HEK293T (cell line): ENCODE results near the gene FMN2.

ENCODE experiments used
- CTCF ChIA-PET: fragments of 350-600 bp; formaldehyde crosslinking; extraction: SDS; loops from one replicate; lab custom pipeline; 2021; ENCODE audit warnings: antibody characterized with exemption, inconsistent platforms; lab: Yijun Ruan, JAX
- POLR2A ChIA-PET: fragments of 350-600 bp; formaldehyde crosslinking; extraction: SDS; loops from one replicate; lab custom pipeline; 2020; ENCODE audit warnings: antibody characterized with exemption, inconsistent platforms; lab: Yijun Ruan, JAX
- DNase-seq: peaks from one replicate; pipeline ENCODE4 v3.0.0; 2012; ENCODE audit warnings: mixed read lengths; ENCODE audit errors: extremely low spot score
- ARNT ChIP-seq: fragments of 450-650 bp; IDR thresholded peaks from 2 replicates; pipeline ENCODE4 v1.6.1; 2017; ENCODE audit warnings: mild to moderate bottlenecking
- BHLHE40 ChIP-seq: fragments of 450-650 bp; IDR thresholded peaks from 2 replicates; pipeline ENCODE4 v1.6.1; 2016; ENCODE audit warnings: mild to moderate bottlenecking, moderate library complexity, borderline replicate concordance
- CTBP1 ChIP-seq: fragments of 450-650 bp; IDR thresholded peaks from 2 replicates; pipeline ENCODE4 v1.6.1; 2016; ENCODE audit warnings: borderline replicate concordance
- ELF4 ChIP-seq: fragments of 450-650 bp; IDR thresholded peaks from 2 replicates; pipeline ENCODE4 v1.6.1; 2017; ENCODE audit warnings: antibody characterized with exemption
- FOXA1 ChIP-seq: fragments of 450-650 bp; IDR thresholded peaks from 2 replicates; pipeline ENCODE4 v1.6.1; 2016; ENCODE audit warnings: mild to moderate bottlenecking
- FOXK2 ChIP-seq: fragments of 450-650 bp; IDR thresholded peaks from 2 replicates; pipeline ENCODE4 v1.6.1; 2016; ENCODE audit warnings: mild to moderate bottlenecking
- FOXM1 ChIP-seq: fragments of 450-650 bp; IDR thresholded peaks from 2 replicates; pipeline ENCODE4 v1.6.1; 2017; ENCODE audit warnings: mild to moderate bottlenecking, borderline replicate concordance
- HDGF ChIP-seq: fragments of 450-650 bp; IDR thresholded peaks from 2 replicates; pipeline ENCODE4 v1.6.1; 2017; ENCODE audit warnings: antibody characterized with exemption, borderline replicate concordance
- L3MBTL2 ChIP-seq: fragments of 450-650 bp; conservative IDR thresholded peaks from 2 replicates; pipeline ENCODE4 v1.6.1; 2016; ENCODE audit warnings: mild to moderate bottlenecking
- LEF1 ChIP-seq: fragments of 450-650 bp; IDR thresholded peaks from 2 replicates; pipeline ENCODE4 v1.6.1; 2017; ENCODE audit warnings: mild to moderate bottlenecking, borderline replicate concordance
- NFRKB ChIP-seq: fragments of 450-650 bp; IDR thresholded peaks from 2 replicates; pipeline ENCODE4 v1.6.1; 2016; ENCODE audit warnings: mild to moderate bottlenecking, moderate library complexity
- SP1 ChIP-seq: fragments of 450-650 bp; IDR thresholded peaks from 2 replicates; pipeline ENCODE4 v1.6.1; 2017
- SUZ12 ChIP-seq: fragments of 450-650 bp; IDR thresholded peaks from 2 replicates; pipeline ENCODE4 v1.6.1; 2016; ENCODE audit warnings: mild to moderate bottlenecking
- TARDBP ChIP-seq: fragments of 450-650 bp; IDR thresholded peaks from 2 replicates; pipeline ENCODE4 v1.6.1; 2016
- ZNF384 ChIP-seq: fragments of 450-650 bp; IDR thresholded peaks from 2 replicates; pipeline ENCODE4 v1.6.1; 2016
- TF ChIP-seq, protein P1 (sequence below): fragments of 450-650 bp; IDR thresholded peaks from 2 replicates; pipeline ENCODE4 v1.6.1; 2016

FMN2 gene

GRCh38 chr1:240058049-240058448, 33.6 kb upstream of the FMN2 start:
- ChIA-PET CTCF (no interaction called here), POLR2A (no interaction called here)
- DNase-seq, result no peak
- TF ChIP-seq FOXM1, result no peak
- no peak for TF ChIP-seq TARDBP
- no peak for TF ChIP-seq FOXA1
- TF ChIP-seq HDGF, result no peak
- no peak for TF ChIP-seq NFRKB
- TF ChIP-seq, protein P1, sequence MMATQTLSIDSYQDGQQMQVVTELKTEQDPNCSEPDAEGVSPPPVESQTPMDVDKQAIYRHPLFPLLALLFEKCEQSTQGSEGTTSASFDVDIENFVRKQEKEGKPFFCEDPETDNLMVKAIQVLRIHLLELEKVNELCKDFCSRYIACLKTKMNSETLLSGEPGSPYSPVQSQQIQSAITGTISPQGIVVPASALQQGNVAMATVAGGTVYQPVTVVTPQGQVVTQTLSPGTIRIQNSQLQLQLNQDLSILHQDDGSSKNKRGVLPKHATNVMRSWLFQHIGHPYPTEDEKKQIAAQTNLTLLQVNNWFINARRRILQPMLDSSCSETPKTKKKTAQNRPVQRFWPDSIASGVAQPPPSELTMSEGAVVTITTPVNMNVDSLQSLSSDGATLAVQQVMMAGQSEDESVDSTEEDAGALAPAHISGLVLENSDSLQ, result no peak

DNA sequence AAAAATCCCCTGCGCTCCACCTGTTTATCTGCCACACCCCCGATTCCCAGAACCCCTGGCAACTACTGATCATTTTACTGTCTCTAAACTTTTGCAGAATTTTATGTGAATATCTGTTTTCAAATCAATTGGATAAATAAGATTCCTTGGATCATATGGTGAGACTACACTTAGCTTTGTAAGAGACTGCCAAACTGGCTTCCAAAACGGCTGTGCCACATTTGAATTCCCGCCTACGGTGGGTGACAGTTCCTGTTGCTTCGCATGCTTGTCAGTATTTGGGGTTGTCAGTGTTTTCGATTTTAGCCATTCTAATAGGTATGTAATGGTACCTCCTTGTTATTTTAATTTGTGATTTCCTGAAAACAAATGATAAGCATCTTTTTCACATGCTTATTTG, 22.7 kb upstream of the FMN2 start:
- TF ChIP-seq L3MBTL2, result no peak
- no peak for TF ChIP-seq ZNF384
- no peak for TF ChIP-seq HDGF
- no peak for TF ChIP-seq BHLHE40
- TF ChIP-seq TARDBP, result no peak
- no peak for TF ChIP-seq FOXA1
- TF ChIP-seq ARNT, result no peak
- no peak for TF ChIP-seq ELF4
- TF ChIP-seq CTBP1, result no peak
- TF ChIP-seq FOXM1, result no peak
- TF ChIP-seq SP1, result no peak
- TF ChIP-seq NFRKB, result no peak
- no peak for TF ChIP-seq FOXK2
- no peak for TF ChIP-seq LEF1
- TF ChIP-seq SUZ12, result no peak

DNA sequence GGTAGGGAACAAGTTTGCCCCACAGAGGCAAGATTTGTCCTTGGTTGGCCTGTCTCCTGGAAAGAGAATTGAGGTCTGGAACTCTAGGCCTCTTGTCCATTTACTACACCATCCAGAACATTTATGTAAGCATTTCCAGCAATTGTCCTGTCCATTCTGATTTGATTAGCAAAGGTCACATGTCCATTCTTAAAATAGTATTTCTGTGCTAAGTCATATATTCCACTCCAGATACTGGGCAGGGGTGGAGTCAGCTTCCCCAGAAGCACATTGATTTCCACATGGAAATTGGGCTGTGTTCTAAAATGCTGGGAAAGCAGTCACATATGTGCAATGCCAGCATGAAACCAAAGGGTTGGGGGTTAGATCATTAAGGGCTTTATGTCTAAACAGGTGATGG, 21.5 kb upstream of the FMN2 start:
- POLR2A ChIA-PET, result no interaction called here
- no peak for DNase-seq
- TF ChIP-seq NFRKB, result no peak
- TF ChIP-seq LEF1, result no peak
- no peak for TF ChIP-seq ELF4
- CTCF ChIA-PET, result no interaction called here

More for the DNA sequence above, 22.7 kb upstream of the FMN2 start:
- ChIA-PET POLR2A (no interaction called here), CTCF (no interaction called here)
- DNase-seq, result no peak

DNA sequence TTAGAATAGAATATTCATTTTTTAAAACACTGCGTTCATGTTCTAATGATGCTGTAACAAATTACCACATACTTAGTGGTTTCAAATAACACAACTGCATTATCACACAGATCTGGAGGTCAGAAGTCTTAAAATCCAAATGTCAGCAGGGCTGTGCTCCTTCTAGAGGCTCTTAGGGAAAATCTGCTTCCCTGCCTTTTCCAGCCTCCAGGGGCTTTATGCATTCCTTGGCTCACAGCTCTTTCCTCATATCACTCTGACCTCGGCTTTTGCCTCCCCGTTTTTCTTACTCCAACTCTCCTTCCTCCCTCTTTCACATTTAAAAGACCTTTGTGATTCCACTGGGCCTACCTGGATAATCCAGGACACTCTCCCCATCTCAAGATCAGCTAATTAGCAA, 18.6 kb upstream of the FMN2 start:
- no peak for DNase-seq
- TF ChIP-seq ZNF384 (no peak), FOXM1 (no peak), SP1 (no peak), SUZ12 (no peak), TARDBP (no peak), FOXK2 (no peak), LEF1 (no peak), HDGF (no peak), BHLHE40 (no peak), CTBP1 (no peak)
- ChIA-PET POLR2A (no interaction called here), CTCF (interaction anchor here (0.7 to 0.9 kb wide), 2 partner anchors 10 to 518 kb away, joined by 3 read pairs; no protein-coding TSS in a partner anchor)

DNA sequence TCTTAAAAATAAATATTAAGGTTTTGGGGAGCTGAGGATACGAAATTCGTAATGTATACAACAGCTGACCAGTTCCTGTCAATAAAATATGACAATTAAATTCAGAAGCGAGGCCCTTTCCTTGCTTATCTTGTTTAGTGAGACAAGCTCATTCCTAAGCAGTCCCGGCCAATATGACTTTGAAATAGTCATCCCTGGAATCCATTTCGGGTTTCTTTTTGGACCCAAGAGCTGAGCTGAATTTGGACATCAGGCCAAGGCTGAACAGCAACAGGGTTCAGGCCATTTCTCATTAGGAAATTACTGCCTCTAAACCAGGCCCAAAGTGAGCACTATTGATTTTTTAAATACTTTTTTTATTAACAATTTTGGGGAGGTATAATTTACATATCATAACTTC, 17.3 kb upstream of the FMN2 start:
- DNase-seq, result no peak
- POLR2A ChIA-PET, result interaction anchor here (0.7 kb wide), 1 partner anchor 17 kb away, joined by 3 read pairs; the partner anchor contains the start of gene FMN2
- CTCF ChIA-PET, result no interaction called here
- TF ChIP-seq CTBP1 (no peak), TARDBP (no peak), ZNF384 (no peak), SUZ12 (no peak), LEF1 (no peak), SP1 (no peak), FOXM1 (no peak), ELF4 (no peak), ARNT (no peak), L3MBTL2 (no peak), BHLHE40 (no peak), FOXA1 (no peak), FOXK2 (no peak), NFRKB (no peak)
- TF ChIP-seq, protein P1, result no peak

DNA sequence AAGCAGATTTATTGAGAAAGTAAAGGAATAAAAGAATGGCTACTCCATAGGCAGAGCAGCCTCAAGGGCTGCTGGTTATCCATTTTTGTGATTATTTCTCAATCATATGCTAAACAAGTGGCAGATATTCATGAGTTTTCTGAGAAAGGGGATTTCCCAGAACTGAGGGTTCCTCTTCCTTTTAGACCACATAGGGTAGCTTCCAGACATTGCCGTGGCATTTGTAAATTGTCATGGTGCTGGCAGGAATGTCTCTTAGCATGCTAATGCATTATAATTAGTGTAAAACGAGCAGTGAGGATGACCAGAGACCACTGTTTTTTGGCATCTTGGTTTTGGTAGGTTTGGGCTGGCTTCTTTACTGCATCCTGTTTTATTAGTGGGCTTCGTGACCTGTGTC, 16.8 kb upstream of the FMN2 start:
- no peak for DNase-seq
- CTCF ChIA-PET, result no interaction called here
- TF ChIP-seq, protein P1, result no peak
- TF ChIP-seq BHLHE40, result no peak
- TF ChIP-seq HDGF, result no peak
- TF ChIP-seq ELF4, result no peak
- TF ChIP-seq FOXK2, result no peak
- no peak for TF ChIP-seq TARDBP
- TF ChIP-seq L3MBTL2, result no peak
- no peak for TF ChIP-seq LEF1
- TF ChIP-seq ZNF384, result no peak
- TF ChIP-seq SP1, result no peak
- POLR2A ChIA-PET, result no interaction called here

DNA sequence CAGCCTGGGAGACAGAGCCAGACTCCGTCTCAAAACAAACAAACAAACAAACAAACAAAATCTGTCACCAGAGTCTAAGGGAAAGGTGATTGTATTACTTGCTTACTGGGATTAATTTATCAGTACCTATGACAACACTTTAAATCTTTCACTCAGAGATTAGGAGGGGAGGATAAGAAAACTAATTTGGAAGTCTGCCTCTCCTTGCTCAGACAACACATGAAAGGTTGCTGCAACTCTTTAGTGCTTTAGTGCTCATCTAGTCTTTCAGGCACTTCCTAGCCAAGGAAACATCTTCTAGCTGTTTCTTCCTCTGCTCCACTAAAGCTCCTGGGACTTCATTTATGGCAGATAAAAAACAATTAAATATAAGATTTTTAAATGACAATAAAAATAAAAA, 7.3 kb upstream of the FMN2 start:
- DNase-seq, result no peak
- POLR2A ChIA-PET, result interaction anchor here (1.4 kb wide), 1 partner anchor 9 kb away, joined by 5 read pairs; no protein-coding TSS in a partner anchor
- TF ChIP-seq ELF4, result no peak
- TF ChIP-seq, protein P1, result no peak
- no peak for TF ChIP-seq ZNF384
- no peak for TF ChIP-seq BHLHE40
- no peak for TF ChIP-seq TARDBP
- no peak for TF ChIP-seq FOXA1
- TF ChIP-seq ARNT, result no peak
- no peak for TF ChIP-seq NFRKB
- no peak for TF ChIP-seq LEF1
- TF ChIP-seq SP1, result no peak
- no peak for TF ChIP-seq L3MBTL2
- CTCF ChIA-PET, result interaction anchor here (0.6 to 1.3 kb wide), 3 partner anchors 9 to 351 kb away, joined by 3 to 4 read pairs (median 4); no protein-coding TSS in a partner anchor
